ENCODE measurements around the gene ZNF135. TPM values are rescaled to one million over a fixed set of nuclear protein-coding genes. Genes with fewer than 3 reads are reported as not detected.

Gene ZNF135
- total and polyA plus RNA-seq, 10 of the 15 experiments (the other 5 are each of a cell fraction or from before 2014, with no cell fraction given) = 0.04 TPM; not detected in 9

DNA sequence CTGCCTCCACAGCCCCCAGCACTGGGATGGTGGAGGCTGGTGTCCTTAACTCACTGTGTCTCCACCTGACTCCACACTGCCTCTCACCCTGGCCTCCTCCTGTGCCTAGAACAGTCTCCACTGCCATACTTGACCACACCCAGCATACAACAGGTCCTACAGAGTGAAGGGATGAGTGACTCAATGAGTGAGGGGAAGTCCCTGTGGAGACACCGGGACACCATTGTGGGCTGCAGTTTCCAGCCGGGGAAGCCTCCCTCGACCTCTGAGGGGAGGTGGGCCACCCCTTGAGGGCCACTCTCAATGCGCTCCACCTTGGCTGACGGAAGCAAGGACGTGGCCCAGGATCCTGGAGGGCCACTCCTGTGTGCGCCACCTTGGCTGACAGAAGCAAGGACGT is 2.8 kb upstream of the ZNF135 start (continued):
- TF ChIP-seq CHD4 (IDR thresholded peaks at IDR 0.05) (no peak), NR2F1 (conservative IDR thresholded peaks at IDR 0.05) (no peak)
- TF ChIP-seq, protein P1, sequence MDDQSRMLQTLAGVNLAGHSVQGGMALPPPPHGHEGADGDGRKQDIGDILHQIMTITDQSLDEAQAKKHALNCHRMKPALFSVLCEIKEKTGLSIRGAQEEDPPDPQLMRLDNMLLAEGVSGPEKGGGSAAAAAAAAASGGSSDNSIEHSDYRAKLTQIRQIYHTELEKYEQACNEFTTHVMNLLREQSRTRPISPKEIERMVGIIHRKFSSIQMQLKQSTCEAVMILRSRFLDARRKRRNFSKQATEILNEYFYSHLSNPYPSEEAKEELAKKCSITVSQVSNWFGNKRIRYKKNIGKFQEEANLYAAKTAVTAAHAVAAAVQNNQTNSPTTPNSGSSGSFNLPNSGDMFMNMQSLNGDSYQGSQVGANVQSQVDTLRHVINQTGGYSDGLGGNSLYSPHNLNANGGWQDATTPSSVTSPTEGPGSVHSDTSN (IDR thresholded peaks at IDR 0.05; ENCODE audit: insufficient replicate concordance, low read depth, low read length) = no peak

DNA sequence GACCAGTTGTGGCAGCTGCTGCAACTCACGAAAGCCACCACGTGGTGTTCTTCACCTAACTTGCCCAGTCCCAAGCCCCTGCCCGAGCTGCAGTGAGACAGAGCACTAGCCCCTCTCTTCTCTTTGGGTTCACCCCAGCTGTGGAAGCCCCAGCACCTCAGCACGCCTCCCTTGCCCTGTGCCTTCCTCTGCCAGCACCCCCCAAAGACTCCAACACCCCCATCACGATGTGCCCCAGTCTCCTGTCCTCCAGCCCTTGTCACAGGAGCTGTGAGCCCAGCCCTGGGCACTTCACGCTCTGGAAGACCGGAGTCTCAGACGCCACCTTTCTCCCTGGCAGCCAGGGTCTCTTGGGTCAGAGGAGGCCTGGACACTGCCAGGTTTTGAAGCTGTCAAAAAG is 2.2 kb upstream of the ZNF135 start:
- Histone ChIP-seq H3K27me3 (replicated peaks in 1 of 2; ENCODE audit: control insufficient read depth in 2 of 2, insufficient read depth in 2 of 2, low read length in 1 of 2) (no peaks in the 10 kb centered on the region), H3K9ac (ENCODE audit: control insufficient read depth, insufficient read depth, low read length) (no peak overlapping the region), H3K4me3 (no peak overlapping the region), H3K9me3 (replicated peaks; ENCODE audit: control insufficient read depth, insufficient read depth, low read length) (peaks cover 8% of the 10 kb centered on the region; the same call in 2 of the 3 replicates), H4K20me1 (ENCODE audit: control insufficient read depth, insufficient read depth) (no peaks in the 10 kb centered on the region), H3K4me1 (ENCODE audit: control insufficient read depth, insufficient read depth, low read length) (no peaks in the 10 kb centered on the region), H3K4me2 (ENCODE audit: control insufficient read depth, insufficient read depth) (no peak overlapping the region), H3K36me3 (ENCODE audit: control insufficient read depth in 2 of 2, insufficient read depth in 2 of 2, low read length in 1 of 2) (no peaks in the 10 kb centered on the region), H2AFZ (ENCODE audit: control insufficient read depth, low read depth, low read length) (no peak overlapping the region), H3K79me2 (ENCODE audit: control insufficient read depth, insufficient read depth, low read length) (no peaks in the 10 kb centered on the region), H3K27ac (ENCODE audit: control insufficient read depth, insufficient read depth) (no peak overlapping the region)
- 20% methylated on average over 8 of the region's 8 CpGs for WGBS (ENCODE audit: insufficient coverage, insufficient replicate concordance, low lambda C conversion rate, missing lambda C conversion rate)
- FAIRE-seq = no peak
- ChIA-PET CTCF (no interaction called here), RAD21 (ENCODE audit: unreplicated experiment) (no interaction called here), POLR2A (no interaction called here), SMC1A (ENCODE audit: uncharacterized antibody, unreplicated experiment) (no interaction called here)
- BruUV-seq (replicated peaks) = no TSS peak
- intact Hi-C loops (cut with micrococcal nuclease; ENCODE audit: unreplicated experiment) = no loop called here
- no peak for TF ChIP-seq BCL11A (IDR thresholded peaks at IDR 0.05; ENCODE audit: low read depth, low read length)
- TF ChIP-seq CBX3 (IDR thresholded peaks at IDR 0.05; ENCODE audit: borderline replicate concordance, low read depth) = no peak
- no peak for TF ChIP-seq ZNF24 (IDR thresholded peaks at IDR 0.05)
- TF ChIP-seq IKZF1 (conservative IDR thresholded peaks at IDR 0.05) = no peak
- no peak for TF ChIP-seq POU2F2 (IDR thresholded peaks at IDR 0.05; ENCODE audit: borderline replicate concordance, low read depth, low read length)
- no peak for TF ChIP-seq MXI1 (IDR thresholded peaks at IDR 0.05; ENCODE audit: low read depth, low read length)
- TF ChIP-seq, protein P2, sequence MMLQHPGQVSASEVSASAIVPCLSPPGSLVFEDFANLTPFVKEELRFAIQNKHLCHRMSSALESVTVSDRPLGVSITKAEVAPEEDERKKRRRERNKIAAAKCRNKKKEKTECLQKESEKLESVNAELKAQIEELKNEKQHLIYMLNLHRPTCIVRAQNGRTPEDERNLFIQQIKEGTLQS (IDR thresholded peaks at IDR 0.05; ENCODE audit: borderline replicate concordance, extremely low read depth, low read depth, low read length) = no peak
- no peak for TF ChIP-seq EGR1 (IDR thresholded peaks at IDR 0.05; ENCODE audit: borderline replicate concordance in 1 of 2, low read depth in 2 of 2, low read length in 2 of 2)
- no peak for DNase-seq (ENCODE audit: low read depth, low spot score)
- in situ Hi-C loops (cut with MboI) = no loop called here
- ATAC-seq = no peak
